RWPE1 (cell line): Measurements from ENCODE around the gene PSAPL1.

Source experiments
- CTCF ChIA-PET: fragments of 350-600 bp; sonication (Branson Sonifier 250); formaldehyde crosslinking; extraction: SDS; loops from one replicate; lab custom pipeline; 2021; lab: Yijun Ruan, JAX
- POLR2A ChIA-PET: fragments of 400-600 bp; formaldehyde crosslinking; extraction: SDS; loops from one replicate; lab custom pipeline; 2020; ENCODE audit warnings: antibody characterized with exemption; ENCODE audit not compliant: low non-redundant PET; lab: Yijun Ruan, JAX
- DNase-seq: peaks from one replicate; pipeline ENCODE4 v3.0.0; 2012; ENCODE audit warnings: low spot score
- H3K27ac ChIP-seq: fragments of 450-650 bp; 2 replicates; pipeline ENCODE4 v1.5.1; 2017
- CTCF ChIP-seq: fragments of 450-650 bp; conservative IDR thresholded peaks from 2 replicates; pipeline ENCODE4 v1.5.1; 2017; ENCODE audit warnings: low read depth, mild to moderate bottlenecking

PSAPL1 gene

GRCh38 chr4:7469023-7469422 is 34.3 kb upstream of the PSAPL1 start:
- no peak overlapping the region for H3K27ac ChIP-seq
- CTCF ChIA-PET = interaction anchor here (0.6 to 0.7 kb wide), 2 partner anchors 259 to 680 kb away, joined by 3 to 5 read pairs; no protein-coding TSS in a partner anchor
- DNase-seq = no peak
- TF ChIP-seq CTCF = no peak
- POLR2A ChIA-PET = no interaction called here

DNA sequence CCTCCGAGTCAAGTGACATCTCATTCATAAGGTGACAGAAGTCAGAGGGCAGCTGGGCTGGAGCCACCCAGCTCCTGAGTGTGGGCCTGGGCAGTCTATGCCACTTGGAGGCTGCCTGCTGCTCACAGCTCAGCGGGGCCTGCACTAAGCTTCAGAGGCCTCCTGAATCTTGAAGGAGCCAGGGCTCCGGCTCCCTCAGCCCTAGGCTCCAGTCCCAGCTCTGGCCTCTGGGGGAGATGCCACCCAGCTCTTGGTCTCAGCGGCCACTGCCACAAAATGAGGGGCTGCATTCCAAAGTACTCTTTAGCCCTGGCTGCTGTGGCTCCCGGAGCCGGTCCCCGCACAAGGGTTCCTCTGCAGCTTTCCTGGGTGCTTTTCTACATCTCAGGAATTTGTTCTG is 32.7 kb upstream of the PSAPL1 start:
- no peak for TF ChIP-seq CTCF
- CTCF ChIA-PET = no interaction called here
- no peak for DNase-seq
- H3K27ac ChIP-seq = no peak overlapping the region
- POLR2A ChIA-PET = no interaction called here

GRCh38 chr4:7466904-7467303 is 32.2 kb upstream of the PSAPL1 start:
- H3K27ac ChIP-seq = no peak overlapping the region
- ChIA-PET CTCF (interaction anchor here (0.5 kb wide), 1 partner anchor 22 kb away, joined by 9 read pairs; no protein-coding TSS in a partner anchor), POLR2A (interaction anchor here (0.6 kb wide), 1 partner anchor 126 kb away, joined by 4 read pairs; no protein-coding TSS in a partner anchor)
- DNase-seq = no peak
- no peak for TF ChIP-seq CTCF

DNA sequence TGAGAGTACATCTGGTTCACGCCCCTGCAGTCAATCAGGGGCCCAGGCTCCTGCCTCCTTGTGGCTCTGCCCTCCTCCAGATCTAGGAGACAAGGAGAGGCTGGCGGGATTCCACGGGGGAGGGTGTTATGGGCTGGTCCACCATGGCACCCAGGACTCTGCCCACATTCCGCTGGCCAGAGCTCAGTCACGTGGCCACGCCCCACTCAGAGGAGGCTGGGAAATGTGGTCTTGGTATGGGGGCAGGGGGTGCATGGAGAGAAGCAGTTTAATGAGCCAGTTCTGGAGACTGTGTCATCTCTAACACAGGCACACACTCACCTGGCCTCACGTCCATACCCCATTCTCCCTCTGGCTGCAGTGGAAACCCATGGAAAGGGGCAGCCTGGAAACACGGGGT is 31.5 kb upstream of the PSAPL1 start:
- ChIA-PET CTCF (no interaction called here), POLR2A (interaction anchor here (0.6 kb wide), 1 partner anchor 126 kb away, joined by 4 read pairs; no protein-coding TSS in a partner anchor)
- no peak overlapping the region for H3K27ac ChIP-seq
- TF ChIP-seq CTCF = no peak
- DNase-seq = no peak

DNA sequence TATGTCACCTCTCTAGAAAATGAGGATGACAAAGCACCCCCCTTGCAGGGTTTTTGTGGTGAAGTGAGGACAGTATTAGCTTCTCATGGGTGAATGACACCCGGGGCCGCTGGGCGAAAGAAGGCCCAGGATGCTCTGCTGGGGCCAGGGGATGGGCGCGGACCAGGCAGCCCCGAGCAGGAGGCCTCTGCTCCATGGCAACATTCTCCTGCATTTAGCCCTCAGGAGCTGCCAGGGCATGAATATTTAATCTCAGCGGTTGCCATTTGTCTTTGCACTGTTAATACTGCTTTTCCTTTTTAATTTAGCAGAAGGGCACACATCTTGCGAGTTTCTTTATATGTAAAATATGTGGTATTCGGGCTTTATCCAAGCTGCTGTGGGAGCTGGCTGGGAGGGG is 30.3 kb upstream of the PSAPL1 start:
- no peak for TF ChIP-seq CTCF
- H3K27ac ChIP-seq = no peak overlapping the region
- ChIA-PET POLR2A (no interaction called here), CTCF (no interaction called here)
- DNase-seq = no peak

- ChIA-PET POLR2A (no interaction called here), CTCF (no interaction called here)
- TF ChIP-seq CTCF = no peak
- DNase-seq = no peak
- H3K27ac ChIP-seq = no peak overlapping the region
These were observed 29.5 kb upstream of the PSAPL1 start for GRCh38 chr4:7464259-7464655.
